HL-60 (cell line): ENCODE measurements around the gene NFIA.

Experiments
- GABPA ChIP-seq: IDR thresholded peaks from 2 replicates; pipeline ENCODE4 v1.6.1; 2012; ENCODE audit warnings: low read depth
- TF ChIP-seq, protein P1 (sequence below): IDR thresholded peaks from one replicate; pipeline ENCODE4 v1.5.1; 2011; ENCODE audit warnings: low read length, control low read depth, inconsistent platforms; ENCODE audit not compliant: insufficient read depth

DNA sequence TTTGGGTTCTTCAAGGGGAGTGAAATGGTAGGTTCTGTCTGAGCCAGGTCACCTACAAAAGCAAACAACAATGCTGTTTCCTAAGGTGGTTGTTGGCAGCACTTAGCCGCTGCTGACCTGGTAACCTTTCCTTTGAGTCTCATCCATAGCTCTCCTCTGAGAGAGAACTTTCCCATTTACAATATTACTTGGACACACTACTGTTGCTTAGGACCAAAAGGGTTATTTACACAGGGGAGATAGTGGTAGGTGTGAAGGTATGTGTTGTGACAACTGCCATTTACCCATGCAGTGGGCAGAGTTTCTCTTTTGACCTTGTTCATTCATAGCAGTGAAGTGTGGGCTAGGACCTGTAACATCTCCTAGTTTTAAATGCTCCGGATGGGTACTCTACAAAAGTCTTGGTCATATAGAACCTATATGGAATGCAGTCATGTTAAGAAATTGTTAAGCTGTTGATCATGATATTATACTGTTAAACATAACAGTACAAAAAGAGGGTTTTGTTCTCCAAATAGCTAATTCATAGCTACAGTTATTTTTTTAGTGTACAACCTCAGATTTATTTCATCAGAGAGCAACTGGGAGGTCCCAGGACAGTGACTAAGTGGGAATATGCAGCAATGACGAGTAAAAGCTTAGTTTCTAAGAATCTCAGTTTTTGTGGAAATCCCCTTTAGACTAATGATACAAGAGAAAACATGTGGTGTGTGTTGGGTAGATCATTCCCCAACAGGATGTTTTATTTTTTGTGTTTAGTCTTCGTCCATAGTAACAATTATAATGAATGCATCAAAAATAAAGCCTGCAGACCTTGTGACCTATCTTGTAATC lies 219.7 kb downstream of the NFIA start:
- TF ChIP-seq, protein P1, sequence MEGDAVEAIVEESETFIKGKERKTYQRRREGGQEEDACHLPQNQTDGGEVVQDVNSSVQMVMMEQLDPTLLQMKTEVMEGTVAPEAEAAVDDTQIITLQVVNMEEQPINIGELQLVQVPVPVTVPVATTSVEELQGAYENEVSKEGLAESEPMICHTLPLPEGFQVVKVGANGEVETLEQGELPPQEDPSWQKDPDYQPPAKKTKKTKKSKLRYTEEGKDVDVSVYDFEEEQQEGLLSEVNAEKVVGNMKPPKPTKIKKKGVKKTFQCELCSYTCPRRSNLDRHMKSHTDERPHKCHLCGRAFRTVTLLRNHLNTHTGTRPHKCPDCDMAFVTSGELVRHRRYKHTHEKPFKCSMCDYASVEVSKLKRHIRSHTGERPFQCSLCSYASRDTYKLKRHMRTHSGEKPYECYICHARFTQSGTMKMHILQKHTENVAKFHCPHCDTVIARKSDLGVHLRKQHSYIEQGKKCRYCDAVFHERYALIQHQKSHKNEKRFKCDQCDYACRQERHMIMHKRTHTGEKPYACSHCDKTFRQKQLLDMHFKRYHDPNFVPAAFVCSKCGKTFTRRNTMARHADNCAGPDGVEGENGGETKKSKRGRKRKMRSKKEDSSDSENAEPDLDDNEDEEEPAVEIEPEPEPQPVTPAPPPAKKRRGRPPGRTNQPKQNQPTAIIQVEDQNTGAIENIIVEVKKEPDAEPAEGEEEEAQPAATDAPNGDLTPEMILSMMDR, result no peak
- no peak for TF ChIP-seq GABPA
